ENCODE results near the gene UBE2Q2.

The UBE2Q2 gene

GRCh38 chr15:75836959-75837334 is 6.3 kb upstream of the UBE2Q2 start:
- H4K20me1 ChIP-seq (ENCODE audit: insufficient read depth), result no peaks in the 10 kb centered on the region
- no peaks in the 10 kb centered on the region for H3K36me3 ChIP-seq (ENCODE audit: insufficient read depth)
- no peak overlapping the region for H3K4me3 ChIP-seq (IDR thresholded peaks at IDR 0.05; ENCODE audit: insufficient read depth, low read depth, low read length)
- H3K27me3 ChIP-seq (ENCODE audit: insufficient read depth, low read depth), result no peaks in the 10 kb centered on the region
- no peak overlapping the region for H3K4me2 ChIP-seq
- no peak overlapping the region for H3K27ac ChIP-seq
- TF ChIP-seq, protein P1, sequence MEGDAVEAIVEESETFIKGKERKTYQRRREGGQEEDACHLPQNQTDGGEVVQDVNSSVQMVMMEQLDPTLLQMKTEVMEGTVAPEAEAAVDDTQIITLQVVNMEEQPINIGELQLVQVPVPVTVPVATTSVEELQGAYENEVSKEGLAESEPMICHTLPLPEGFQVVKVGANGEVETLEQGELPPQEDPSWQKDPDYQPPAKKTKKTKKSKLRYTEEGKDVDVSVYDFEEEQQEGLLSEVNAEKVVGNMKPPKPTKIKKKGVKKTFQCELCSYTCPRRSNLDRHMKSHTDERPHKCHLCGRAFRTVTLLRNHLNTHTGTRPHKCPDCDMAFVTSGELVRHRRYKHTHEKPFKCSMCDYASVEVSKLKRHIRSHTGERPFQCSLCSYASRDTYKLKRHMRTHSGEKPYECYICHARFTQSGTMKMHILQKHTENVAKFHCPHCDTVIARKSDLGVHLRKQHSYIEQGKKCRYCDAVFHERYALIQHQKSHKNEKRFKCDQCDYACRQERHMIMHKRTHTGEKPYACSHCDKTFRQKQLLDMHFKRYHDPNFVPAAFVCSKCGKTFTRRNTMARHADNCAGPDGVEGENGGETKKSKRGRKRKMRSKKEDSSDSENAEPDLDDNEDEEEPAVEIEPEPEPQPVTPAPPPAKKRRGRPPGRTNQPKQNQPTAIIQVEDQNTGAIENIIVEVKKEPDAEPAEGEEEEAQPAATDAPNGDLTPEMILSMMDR (conservative IDR thresholded peaks at IDR 0.05; ENCODE audit: low read depth, low read length), result no peak
- no peaks in the 10 kb centered on the region for H3K4me1 ChIP-seq (ENCODE audit: low read depth, poor library complexity, severe bottlenecking)
- H2AFZ ChIP-seq (ENCODE audit: low read depth), result no peak overlapping the region
- no peaks in the 10 kb centered on the region for H3K79me2 ChIP-seq (ENCODE audit: insufficient read depth, low read depth)
- H3K9ac ChIP-seq, result no peak overlapping the region

- Histone ChIP-seq H3K4me3 (IDR thresholded peaks at IDR 0.05; ENCODE audit: insufficient read depth, low read depth, low read length) (no peak overlapping the region), H4K20me1 (ENCODE audit: insufficient read depth) (0 out of 2 replicates have a peak, but pooled peaks cover 9% of the 10 kb centered on the region), H3K4me2 (no peak overlapping the region), H3K9ac (no peak overlapping the region), H3K4me1 (ENCODE audit: low read depth, poor library complexity, severe bottlenecking) (peaks cover 11% of the 10 kb centered on the region), H3K27ac (no peak overlapping the region), H3K79me2 (ENCODE audit: insufficient read depth, low read depth) (peaks cover 18% of the 10 kb centered on the region), H2AFZ (ENCODE audit: low read depth) (no peak overlapping the region), H3K36me3 (ENCODE audit: insufficient read depth) (no peaks in the 10 kb centered on the region), H3K27me3 (ENCODE audit: insufficient read depth, low read depth) (no peaks in the 10 kb centered on the region)
- TF ChIP-seq, protein P1 (conservative IDR thresholded peaks at IDR 0.05; ENCODE audit: low read depth, low read length), result no peak
Measured at GRCh38 chr15:75840659-75841058, 2.6 kb upstream of the UBE2Q2 start.

DNA sequence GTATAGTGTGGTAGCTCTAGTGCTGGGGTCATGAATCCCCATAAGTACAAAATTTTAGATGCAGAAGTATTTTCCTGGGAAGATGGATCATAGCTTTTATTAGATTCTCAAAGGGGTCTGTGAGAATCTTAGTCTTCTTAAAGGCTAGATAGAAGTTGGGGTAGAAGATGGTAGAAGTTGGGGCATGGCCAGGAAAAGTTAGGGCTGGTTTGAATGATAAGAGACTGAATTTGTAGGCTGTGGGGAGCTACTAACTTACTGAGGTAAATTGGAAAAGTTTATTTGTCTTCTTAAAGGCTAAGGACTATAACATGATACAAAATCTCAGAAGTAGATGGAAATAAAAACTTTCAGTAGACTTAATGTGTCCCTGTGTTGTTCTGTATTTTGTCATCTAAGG is 1.6 kb upstream of the UBE2Q2 start:
- TF ChIP-seq, protein P1 (conservative IDR thresholded peaks at IDR 0.05; ENCODE audit: low read depth, low read length), result no peak
- Histone ChIP-seq H3K27me3 (ENCODE audit: insufficient read depth, low read depth) (no peaks in the 10 kb centered on the region), H3K4me3 (IDR thresholded peaks at IDR 0.05; ENCODE audit: insufficient read depth, low read depth, low read length) (no peak overlapping the region), H3K4me2 (no peak overlapping the region), H3K36me3 (ENCODE audit: insufficient read depth) (no peaks in the 10 kb centered on the region), H4K20me1 (ENCODE audit: insufficient read depth) (0 out of 2 replicates have a peak, but pooled peaks cover 9% of the 10 kb centered on the region), H2AFZ (ENCODE audit: low read depth) (no peak overlapping the region), H3K79me2 (ENCODE audit: insufficient read depth, low read depth) (peaks cover 27% of the 10 kb centered on the region), H3K9ac (no peak overlapping the region), H3K4me1 (ENCODE audit: low read depth, poor library complexity, severe bottlenecking) (peaks cover 19% of the 10 kb centered on the region), H3K27ac (no peak overlapping the region)

- TF ChIP-seq, protein P1 (conservative IDR thresholded peaks at IDR 0.05; ENCODE audit: low read depth, low read length), result no peak
- 0 out of 2 replicates have a peak, but pooled peaks cover 9% of the 10 kb centered on the region for H4K20me1 ChIP-seq (ENCODE audit: insufficient read depth)
Measured at GRCh38 chr15:75843678-75844581, 683 bp downstream of the UBE2Q2 start.

More at GRCh38 chr15:75843678-75844581, 683 bp downstream of the UBE2Q2 start:
- Histone ChIP-seq H3K4me3 (IDR thresholded peaks at IDR 0.05; ENCODE audit: insufficient read depth, low read depth, low read length) (peak overlapping the region; percentile 62), H2AFZ (ENCODE audit: low read depth) (peak overlapping the region; percentile 96), H3K27ac (peak overlapping the region; percentile 79), H3K9ac (peak overlapping the region; percentile 97), H3K79me2 (ENCODE audit: insufficient read depth, low read depth) (peaks cover 50% of the 10 kb centered on the region), H3K36me3 (ENCODE audit: insufficient read depth) (no peaks in the 10 kb centered on the region), H3K27me3 (ENCODE audit: insufficient read depth, low read depth) (no peaks in the 10 kb centered on the region), H3K4me2 (peak overlapping the region; percentile 87), H3K4me1 (ENCODE audit: low read depth, poor library complexity, severe bottlenecking) (peaks cover 26% of the 10 kb centered on the region)
